WERI-Rb-1 (cell line): ENCODE results near the gene AHDC1.
"Not testable (repeated sequence)": the region's sequence is repeated elsewhere in the genome, so short reads cannot be mapped to it uniquely, and the experiment has no call there.

Experiments used
- DNase-seq: peaks from one replicate; pipeline ENCODE4 v3.0.0-alpha.2; 2020
- H3K27ac ChIP-seq: fragments of 250-450 bp; sonication (Bioruptor Pico); 2 replicates; pipeline ENCODE4 v1.5.1; 2020; ENCODE audit warnings: mild to moderate bottlenecking, moderate library complexity
- H3K27me3 ChIP-seq: fragments of 250-450 bp; sonication (Bioruptor Pico); 2 replicates; pipeline ENCODE4 v1.5.1; 2021; ENCODE audit warnings: mild to moderate bottlenecking, low read depth, moderate library complexity; ENCODE audit not compliant: insufficient read depth, severe bottlenecking
- H3K36me3 ChIP-seq: fragments of 250-450 bp; sonication (Bioruptor Pico); 2 replicates; pipeline ENCODE4 v1.5.1; 2020; ENCODE audit warnings: mild to moderate bottlenecking, moderate library complexity
- H3K4me3 ChIP-seq: 2 replicates; pipeline ENCODE4 v1.5.1; 2011; ENCODE audit warnings: low read depth, mild to moderate bottlenecking, control low read depth, low read length
- H3K9me3 ChIP-seq: fragments of 250-450 bp; sonication (Bioruptor Pico); 2 replicates; pipeline ENCODE4 v1.5.1; 2021; ENCODE audit warnings: mild to moderate bottlenecking, moderate library complexity; ENCODE audit not compliant: severe bottlenecking
- TF ChIP-seq, protein P1 (sequence below): IDR thresholded peaks from 2 replicates; pipeline ENCODE4 v1.5.1; 2011; ENCODE audit warnings: low read depth, mild to moderate bottlenecking, control low read depth, inconsistent platforms, low read length

AHDC1 gene

DNA sequence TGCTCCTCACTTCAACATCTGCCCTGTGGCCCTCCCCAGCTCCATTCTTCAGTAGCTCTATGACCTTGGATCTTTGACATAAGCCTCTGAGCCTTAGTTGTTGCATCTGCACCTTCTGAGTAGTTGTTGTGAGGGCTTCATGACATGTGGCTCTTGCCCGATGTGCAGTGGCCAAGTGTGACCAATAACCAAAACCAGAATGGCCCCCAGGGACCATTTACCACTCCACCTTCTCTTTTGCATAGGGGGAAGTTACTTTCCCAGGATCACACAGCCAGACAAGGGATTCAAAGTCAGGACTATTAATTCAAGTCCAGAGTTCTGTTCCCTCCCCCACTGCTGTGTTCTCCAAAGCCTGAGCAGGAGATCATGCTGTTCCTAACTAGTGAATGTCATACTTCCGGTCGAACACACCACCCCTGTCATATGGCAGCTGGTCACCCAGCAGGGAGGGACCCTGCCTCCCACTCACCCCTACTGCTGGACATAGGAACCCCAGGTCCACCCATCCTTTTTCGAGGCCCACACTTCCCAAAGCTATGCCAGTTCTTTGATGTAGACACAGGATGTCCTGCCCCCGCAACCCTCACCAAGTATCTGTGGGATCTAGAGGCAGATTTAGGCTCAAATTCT is 27.0 kb upstream of the AHDC1 start:
- TF ChIP-seq, protein P1, sequence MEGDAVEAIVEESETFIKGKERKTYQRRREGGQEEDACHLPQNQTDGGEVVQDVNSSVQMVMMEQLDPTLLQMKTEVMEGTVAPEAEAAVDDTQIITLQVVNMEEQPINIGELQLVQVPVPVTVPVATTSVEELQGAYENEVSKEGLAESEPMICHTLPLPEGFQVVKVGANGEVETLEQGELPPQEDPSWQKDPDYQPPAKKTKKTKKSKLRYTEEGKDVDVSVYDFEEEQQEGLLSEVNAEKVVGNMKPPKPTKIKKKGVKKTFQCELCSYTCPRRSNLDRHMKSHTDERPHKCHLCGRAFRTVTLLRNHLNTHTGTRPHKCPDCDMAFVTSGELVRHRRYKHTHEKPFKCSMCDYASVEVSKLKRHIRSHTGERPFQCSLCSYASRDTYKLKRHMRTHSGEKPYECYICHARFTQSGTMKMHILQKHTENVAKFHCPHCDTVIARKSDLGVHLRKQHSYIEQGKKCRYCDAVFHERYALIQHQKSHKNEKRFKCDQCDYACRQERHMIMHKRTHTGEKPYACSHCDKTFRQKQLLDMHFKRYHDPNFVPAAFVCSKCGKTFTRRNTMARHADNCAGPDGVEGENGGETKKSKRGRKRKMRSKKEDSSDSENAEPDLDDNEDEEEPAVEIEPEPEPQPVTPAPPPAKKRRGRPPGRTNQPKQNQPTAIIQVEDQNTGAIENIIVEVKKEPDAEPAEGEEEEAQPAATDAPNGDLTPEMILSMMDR: no peak
- peak overlapping the region; percentile 10; the same call in 1 of the 2 replicates for H3K27ac ChIP-seq

DNA sequence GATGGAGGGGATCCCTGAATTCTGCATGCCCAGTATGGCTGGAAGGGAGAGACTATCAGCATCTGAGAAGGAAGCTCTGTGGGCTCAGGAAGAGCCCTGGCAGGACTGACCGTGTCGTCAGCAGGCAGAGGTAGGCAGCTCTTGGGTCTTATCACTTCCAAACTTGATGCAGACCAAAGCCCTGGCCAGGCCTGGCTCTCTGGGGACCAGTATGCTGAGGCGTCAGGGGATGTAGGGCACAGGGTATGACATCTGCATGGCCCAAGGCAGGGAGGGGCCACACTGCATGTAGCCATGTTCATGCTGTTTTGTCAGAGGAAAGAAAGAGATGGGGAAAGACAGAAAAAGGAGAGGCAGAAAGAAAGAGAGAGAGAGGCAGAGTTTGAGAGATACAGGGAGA is 24.8 kb upstream of the AHDC1 start:
- no peak overlapping the region for H3K4me3 ChIP-seq
- no peak for DNase-seq
- no peak overlapping the region for H3K27ac ChIP-seq
- no peaks in the 10 kb centered on the region for H3K9me3 ChIP-seq
- H3K27me3 ChIP-seq: no peaks in the 10 kb centered on the region
- TF ChIP-seq, protein P1: no peak
- no peaks in the 10 kb centered on the region for H3K36me3 ChIP-seq

More for the DNA sequence above, 27.0 kb upstream of the AHDC1 start:
- Histone ChIP-seq H3K36me3 (no peaks in the 10 kb centered on the region), H3K9me3 (no peaks in the 10 kb centered on the region), H3K4me3 (no peak overlapping the region), H3K27me3 (no peaks in the 10 kb centered on the region)
- DNase-seq: peak; percentile 37

DNA sequence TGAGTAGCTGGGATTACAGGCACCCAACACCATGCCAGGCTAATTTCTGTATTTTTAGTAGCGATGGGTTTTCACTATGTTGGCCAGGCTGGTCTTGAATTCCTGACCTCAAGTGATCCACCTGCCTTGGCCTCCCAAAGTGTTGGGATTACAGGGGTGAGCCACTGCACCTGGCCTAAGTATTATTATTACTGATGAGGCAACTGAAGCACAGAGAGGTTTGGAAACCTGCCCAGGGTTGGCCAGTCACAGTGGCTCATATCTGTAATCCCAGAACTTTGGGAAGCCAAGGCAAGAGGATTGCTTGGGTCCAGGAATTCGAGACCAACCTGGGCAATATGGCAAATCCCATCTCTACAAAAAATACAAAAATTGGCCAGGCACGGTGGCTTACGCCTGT is 23.8 kb upstream of the AHDC1 start:
- H3K4me3 ChIP-seq, H3K27me3 ChIP-seq, H3K9me3 ChIP-seq, H3K27ac ChIP-seq, DNase-seq, H3K36me3 ChIP-seq: not testable (repeated sequence)

DNA sequence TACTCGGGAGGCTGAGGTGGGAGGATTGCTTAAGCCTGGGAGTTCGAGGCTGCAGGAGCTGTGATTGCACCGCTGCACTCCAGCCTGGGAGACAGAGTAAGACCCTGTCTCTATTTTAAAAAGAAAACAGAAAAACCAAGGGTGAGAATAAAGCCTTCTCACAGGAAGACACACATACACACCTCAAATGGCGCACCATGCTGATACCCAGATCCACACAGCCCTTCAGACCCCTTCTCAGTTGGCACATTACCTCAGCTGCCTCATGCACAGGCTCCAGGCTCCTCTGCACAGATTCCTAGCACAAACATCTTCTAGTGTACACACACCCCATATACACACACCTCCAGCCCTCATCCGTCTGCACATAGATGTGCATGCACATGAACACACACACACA is 23.1 kb upstream of the AHDC1 start:
- TF ChIP-seq, protein P1: no peak

DNA sequence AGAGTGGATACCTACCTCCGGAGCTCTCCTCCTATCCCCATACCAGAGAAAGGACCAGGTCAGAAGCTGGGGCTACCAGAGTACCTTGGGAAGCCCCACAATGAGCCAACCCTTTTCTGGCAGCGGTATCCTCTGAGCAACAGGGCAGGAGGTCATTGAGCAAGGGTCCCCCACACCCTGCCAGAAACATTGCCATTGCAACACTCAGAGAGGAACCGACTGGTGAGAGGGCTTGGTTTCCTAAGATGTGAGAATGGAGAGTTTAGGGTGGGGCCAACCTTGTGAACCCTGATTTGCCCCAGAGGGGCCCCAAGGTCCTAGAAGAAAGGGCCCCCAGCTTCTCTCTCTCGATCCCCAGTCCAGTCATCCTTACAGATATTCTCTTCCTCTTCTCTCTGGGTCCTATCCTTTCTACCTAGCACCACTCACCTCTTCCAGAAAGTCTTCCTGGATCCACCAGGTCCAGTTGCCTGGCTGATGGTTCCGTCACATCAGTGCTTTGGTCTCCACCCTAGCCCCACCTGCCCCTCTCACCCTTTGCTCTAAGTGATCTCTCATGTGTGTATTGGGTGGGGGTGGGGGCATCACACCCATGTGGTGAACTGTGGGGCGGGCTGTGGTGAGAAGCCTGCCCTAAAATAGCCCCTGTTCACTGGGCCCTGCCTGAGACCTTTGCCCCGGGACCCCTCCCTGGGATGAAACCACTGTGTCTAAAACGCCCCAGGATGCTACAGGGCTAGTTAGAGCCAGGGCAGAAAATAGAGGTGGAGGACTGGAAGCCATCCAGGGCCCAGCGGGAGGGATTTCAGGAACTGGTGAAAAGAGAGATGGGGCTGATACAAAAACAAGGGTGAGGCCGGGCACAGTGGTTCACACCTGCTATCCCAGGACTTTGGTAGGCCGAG is 22.3 kb upstream of the AHDC1 start:
- Histone ChIP-seq H3K4me3 (no peak overlapping the region), H3K27me3 (no peaks in the 10 kb centered on the region), H3K9me3 (no peaks in the 10 kb centered on the region), H3K36me3 (no peaks in the 10 kb centered on the region), H3K27ac (no peak overlapping the region)
- DNase-seq: no peak
- TF ChIP-seq, protein P1: no peak

More for the DNA sequence above, 23.1 kb upstream of the AHDC1 start:
- Histone ChIP-seq H3K4me3 (no peak overlapping the region), H3K9me3 (no peaks in the 10 kb centered on the region), H3K27me3 (no peaks in the 10 kb centered on the region), H3K36me3 (no peaks in the 10 kb centered on the region), H3K27ac (no peak overlapping the region)
- DNase-seq: no peak

DNA sequence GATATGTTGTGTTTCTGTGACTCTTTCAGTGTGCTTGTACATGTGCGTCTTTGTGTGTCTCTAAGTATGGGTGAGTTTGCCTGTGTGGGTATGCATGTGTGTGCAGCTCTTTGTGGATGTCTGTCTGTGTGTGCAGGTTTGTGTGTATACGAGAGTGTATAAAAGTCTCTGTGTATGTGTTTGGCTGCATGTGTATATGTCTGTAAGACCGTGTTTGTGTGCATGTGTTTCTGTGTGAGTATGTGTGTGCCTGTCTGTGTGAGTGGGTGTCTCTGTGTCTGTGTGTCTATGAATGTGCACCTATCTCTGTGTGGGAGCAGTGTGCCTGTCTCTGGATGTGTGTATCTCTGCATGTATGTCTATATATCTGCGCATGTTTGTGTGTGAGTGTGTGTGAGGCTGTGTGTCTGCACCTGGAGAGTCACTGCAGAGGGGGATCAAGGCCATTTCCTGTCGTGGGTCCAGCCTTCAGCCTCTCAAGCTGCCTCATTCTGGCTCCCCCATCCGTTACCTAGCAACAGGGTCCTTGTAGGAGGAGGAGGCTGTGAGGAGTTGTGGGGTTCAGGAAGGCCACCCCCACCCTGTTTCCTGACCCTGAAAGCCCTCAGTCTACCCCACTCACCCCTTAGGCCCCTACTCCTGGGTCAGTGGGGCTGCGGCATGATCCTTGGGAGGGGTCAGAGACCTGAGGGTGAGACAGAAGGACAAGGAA is 20.7 kb upstream of the AHDC1 start:
- no peak overlapping the region for H3K27ac ChIP-seq
- TF ChIP-seq, protein P1: no peak
- peak; percentile 30 for DNase-seq
- H3K4me3 ChIP-seq: no peak overlapping the region
- H3K36me3 ChIP-seq: no peaks in the 10 kb centered on the region
- H3K27me3 ChIP-seq: no peaks in the 10 kb centered on the region
- no peaks in the 10 kb centered on the region for H3K9me3 ChIP-seq
